Astrocyte (in vitro differentiated cells and primary cell): ENCODE measurements around the gene UBTD2. TPM values are rescaled to one million over a fixed set of nuclear protein-coding genes. Genes with fewer than 3 reads are reported as not detected.

ENCODE experiments used
- DNase-seq: peaks from one replicate; pipeline ENCODE4 v3.0.0-alpha.2; 2010; ENCODE audit warnings: low read depth
- FAIRE-seq: peaks from 2 replicates; lab custom pipeline; 2011; peaks lifted over from hg19 to GRCh38; lab: Jason Lieb, UNC
- H2AFZ ChIP-seq: 2 replicates; pipeline ENCODE4 v1.6.0; 2012; ENCODE audit warnings: low read depth, low read length, inconsistent platforms
- H3K27ac ChIP-seq: 2 replicates; pipeline ENCODE4 v1.5.1; 2011; ENCODE audit warnings: low read depth, low read length, inconsistent platforms
- H3K27me3 ChIP-seq: 2 replicates; pipeline ENCODE4 v1.6.0; 2011; ENCODE audit warnings: low read length, inconsistent platforms; ENCODE audit not compliant: insufficient read depth
- H3K36me3 ChIP-seq: 2 replicates; pipeline ENCODE4 v1.5.1; 2011; ENCODE audit warnings: low read length, inconsistent platforms; ENCODE audit not compliant: insufficient read depth
- H3K4me1 ChIP-seq: 2 replicates; pipeline ENCODE4 v1.5.1; 2011; ENCODE audit warnings: low read length, inconsistent platforms; ENCODE audit not compliant: insufficient read depth
- H3K4me2 ChIP-seq: 2 replicates; pipeline ENCODE4 v1.6.0; 2012; ENCODE audit warnings: low read length, inconsistent platforms
- H3K4me3 ChIP-seq: 2 replicates; pipeline ENCODE4 v1.5.1; 2011; ENCODE audit warnings: low read depth, mild to moderate bottlenecking, low read length, inconsistent platforms; ENCODE audit not compliant: insufficient read depth
- H3K79me2 ChIP-seq: 2 replicates; pipeline ENCODE4 v1.6.0; 2012; ENCODE audit warnings: mild to moderate bottlenecking, low read length, inconsistent platforms; ENCODE audit not compliant: insufficient read depth
- H3K9ac ChIP-seq: 2 replicates; pipeline ENCODE4 v1.6.0; 2012; ENCODE audit warnings: mild to moderate bottlenecking, low read length, inconsistent platforms
- H3K9me3 ChIP-seq: 2 replicates; pipeline ENCODE4 v1.5.1; 2012; ENCODE audit warnings: low read depth, mild to moderate bottlenecking, low read length, inconsistent platforms; ENCODE audit not compliant: insufficient read depth
- H4K20me1 ChIP-seq: 2 replicates; pipeline ENCODE4 v1.6.0; 2012; ENCODE audit warnings: low read length, inconsistent platforms; ENCODE audit not compliant: insufficient read depth
- H3K27ac Mint-ChIP-seq: one replicate; pipeline ENCODE4 v1.8.0; 2021; ENCODE audit warnings: mild to moderate bottlenecking, mixed read lengths; ENCODE audit not compliant: unreplicated experiment
- H3K27me3 Mint-ChIP-seq: one replicate; pipeline ENCODE4 v1.8.0; 2021; ENCODE audit warnings: low read depth, mixed read lengths; ENCODE audit not compliant: unreplicated experiment
- H3K36me3 Mint-ChIP-seq: one replicate; pipeline ENCODE4 v1.8.0; 2021; ENCODE audit warnings: low read depth, mixed read lengths; ENCODE audit not compliant: unreplicated experiment
- H3K4me1 Mint-ChIP-seq: one replicate; pipeline ENCODE4 v1.8.0; 2021; ENCODE audit warnings: low read depth, mixed read lengths; ENCODE audit not compliant: unreplicated experiment
- H3K4me3 Mint-ChIP-seq: one replicate; pipeline ENCODE4 v1.8.0; 2021; ENCODE audit warnings: mild to moderate bottlenecking, moderate library complexity, mixed read lengths; ENCODE audit not compliant: unreplicated experiment
- H3K9me3 Mint-ChIP-seq: one replicate; pipeline ENCODE4 v1.8.0; 2021; ENCODE audit warnings: mild to moderate bottlenecking, mixed read lengths; ENCODE audit not compliant: unreplicated experiment
- EZH2 ChIP-seq: IDR thresholded peaks from 2 replicates; pipeline ENCODE4 v1.6.1; 2012; ENCODE audit warnings: mild to moderate bottlenecking, low read length, inconsistent platforms; ENCODE audit not compliant: insufficient read depth
- total RNA-seq: library from RNA; stranded (reverse); gene quantifications from 2 replicates; pipeline ENCODE4 v1.2.1, GENCODE V29; 2021
- TF ChIP-seq, protein P1 (sequence below): IDR thresholded peaks from 2 replicates; pipeline ENCODE4 v1.5.1; 2011; ENCODE audit warnings: low read depth, mild to moderate bottlenecking, inconsistent platforms, low read length, moderate library complexity; ENCODE audit not compliant: insufficient read depth

The UBTD2 gene
- total RNA-seq, 1 donor from 2014 or later: 34.2 TPM

DNA sequence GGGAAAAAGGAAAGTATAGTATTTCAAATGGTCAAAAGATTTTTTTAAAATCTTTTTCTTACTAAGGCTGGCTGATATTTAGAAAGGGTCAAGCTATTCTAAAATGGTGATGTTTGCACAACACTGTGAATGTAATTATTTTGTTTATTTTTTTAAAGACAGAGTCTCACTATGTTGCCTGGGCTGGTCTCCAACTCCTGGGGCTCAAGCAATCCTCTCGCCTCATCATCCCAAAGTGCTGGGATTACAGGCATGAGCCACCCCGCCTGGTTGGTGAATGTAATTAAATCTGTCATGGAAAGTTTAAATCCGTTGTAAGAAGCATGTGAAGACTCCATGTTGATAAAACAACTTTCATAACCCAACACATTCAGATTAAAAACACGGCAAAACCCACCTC is 2.6 kb downstream of the UBTD2 start:
- no peak for TF ChIP-seq EZH2
- TF ChIP-seq, protein P1, sequence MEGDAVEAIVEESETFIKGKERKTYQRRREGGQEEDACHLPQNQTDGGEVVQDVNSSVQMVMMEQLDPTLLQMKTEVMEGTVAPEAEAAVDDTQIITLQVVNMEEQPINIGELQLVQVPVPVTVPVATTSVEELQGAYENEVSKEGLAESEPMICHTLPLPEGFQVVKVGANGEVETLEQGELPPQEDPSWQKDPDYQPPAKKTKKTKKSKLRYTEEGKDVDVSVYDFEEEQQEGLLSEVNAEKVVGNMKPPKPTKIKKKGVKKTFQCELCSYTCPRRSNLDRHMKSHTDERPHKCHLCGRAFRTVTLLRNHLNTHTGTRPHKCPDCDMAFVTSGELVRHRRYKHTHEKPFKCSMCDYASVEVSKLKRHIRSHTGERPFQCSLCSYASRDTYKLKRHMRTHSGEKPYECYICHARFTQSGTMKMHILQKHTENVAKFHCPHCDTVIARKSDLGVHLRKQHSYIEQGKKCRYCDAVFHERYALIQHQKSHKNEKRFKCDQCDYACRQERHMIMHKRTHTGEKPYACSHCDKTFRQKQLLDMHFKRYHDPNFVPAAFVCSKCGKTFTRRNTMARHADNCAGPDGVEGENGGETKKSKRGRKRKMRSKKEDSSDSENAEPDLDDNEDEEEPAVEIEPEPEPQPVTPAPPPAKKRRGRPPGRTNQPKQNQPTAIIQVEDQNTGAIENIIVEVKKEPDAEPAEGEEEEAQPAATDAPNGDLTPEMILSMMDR: no peak
- Histone ChIP-seq H3K27me3 (no peaks in the 10 kb centered on the region), H3K9ac (no peak overlapping the region), H4K20me1 (peaks cover 68% of the 10 kb centered on the region), H3K4me1 (peaks cover 14% of the 10 kb centered on the region), H3K4me2 (peak overlapping the region; percentile 94), H3K79me2 (peaks cover 75% of the 10 kb centered on the region), H3K36me3 (no peaks in the 10 kb centered on the region), H3K27ac (no peak overlapping the region), H3K4me3 (peak overlapping the region; percentile 88), H2AFZ (no peak overlapping the region), H3K9me3 (no peaks in the 10 kb centered on the region)
- H3K4me1 Mint-ChIP-seq: peaks cover 9% of the 10 kb centered on the region
- H3K36me3 Mint-ChIP-seq: peaks cover 3% of the 10 kb centered on the region
- H3K27ac Mint-ChIP-seq: no peak overlapping the region
- FAIRE-seq (no peak), DNase-seq (peak; percentile 39)
- peak overlapping the region; percentile 97 for H3K4me3 Mint-ChIP-seq
- H3K27me3 Mint-ChIP-seq: no peaks in the 10 kb centered on the region
- no peaks in the 10 kb centered on the region for H3K9me3 Mint-ChIP-seq

DNA sequence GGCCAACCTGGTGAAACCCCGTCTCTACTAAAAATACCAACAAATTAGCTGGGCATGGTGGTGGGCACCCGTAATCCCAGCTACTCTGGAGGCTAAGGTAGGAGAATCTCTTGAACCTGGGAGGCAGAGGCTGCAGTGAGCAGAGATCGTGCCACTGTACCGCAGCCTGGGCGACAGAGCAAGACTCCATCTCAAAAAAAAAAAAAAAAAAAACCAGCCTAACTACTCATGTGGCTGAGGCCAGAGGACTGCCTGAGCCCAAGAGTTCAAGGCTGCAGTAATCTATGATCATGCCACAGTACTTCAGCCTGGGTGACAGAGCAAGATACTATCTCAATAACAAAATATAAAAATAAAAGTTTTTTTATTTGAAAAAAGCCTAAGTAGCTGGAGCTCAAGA is 3.2 kb downstream of the UBTD2 start:
- no peak overlapping the region for H3K27ac ChIP-seq
- peaks cover 74% of the 10 kb centered on the region for H4K20me1 ChIP-seq
- H3K27ac Mint-ChIP-seq: no peak overlapping the region
- no peak overlapping the region for H3K4me2 ChIP-seq
- peaks cover 14% of the 10 kb centered on the region for H3K4me1 ChIP-seq
- H3K4me3 ChIP-seq: no peak overlapping the region
- no peak overlapping the region for H2AFZ ChIP-seq
- H3K36me3 Mint-ChIP-seq: peaks cover 5% of the 10 kb centered on the region
- H3K79me2 ChIP-seq: peaks cover 81% of the 10 kb centered on the region
- DNase-seq (no peak), FAIRE-seq (no peak)
- no peaks in the 10 kb centered on the region for H3K9me3 Mint-ChIP-seq
- no peak overlapping the region for H3K9ac ChIP-seq
- no peaks in the 10 kb centered on the region for H3K9me3 ChIP-seq
- H3K36me3 ChIP-seq: no peaks in the 10 kb centered on the region
- TF ChIP-seq EZH2: no peak
- TF ChIP-seq, protein P1: no peak
- no peak overlapping the region for H3K4me3 Mint-ChIP-seq
- peaks cover 12% of the 10 kb centered on the region for H3K4me1 Mint-ChIP-seq
- H3K27me3 ChIP-seq: no peaks in the 10 kb centered on the region
- no peaks in the 10 kb centered on the region for H3K27me3 Mint-ChIP-seq

DNA sequence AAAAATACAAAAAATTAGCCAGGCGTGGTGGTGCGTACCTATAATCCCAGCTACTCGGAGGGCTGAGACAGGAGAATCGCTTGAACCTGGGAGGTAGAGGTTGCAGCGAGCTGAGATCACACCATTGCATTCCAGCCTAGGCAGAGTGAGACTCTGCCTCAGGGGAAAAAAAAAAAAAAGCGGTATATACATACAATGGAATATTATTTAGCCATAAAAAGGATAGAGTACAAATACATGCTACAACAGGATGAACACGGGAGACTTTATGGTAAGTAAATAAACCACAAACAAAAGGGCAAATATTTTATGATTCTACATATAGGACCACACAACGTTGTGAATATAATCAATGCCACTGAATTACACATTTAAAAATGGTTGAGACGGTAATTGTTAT is 5.2 kb downstream of the UBTD2 start:
- DNase-seq (no peak), FAIRE-seq (no peak)
- peaks cover 93% of the 10 kb centered on the region for H4K20me1 ChIP-seq

More for the DNA sequence above, 5.2 kb downstream of the UBTD2 start:
- no peaks in the 10 kb centered on the region for H3K27me3 ChIP-seq
- no peak for TF ChIP-seq EZH2
- TF ChIP-seq, protein P1: no peak
- no peak overlapping the region for H3K4me3 ChIP-seq
- peaks cover 99% of the 10 kb centered on the region for H3K79me2 ChIP-seq
- H3K4me1 Mint-ChIP-seq: peaks cover 13% of the 10 kb centered on the region
- no peaks in the 10 kb centered on the region for H3K9me3 ChIP-seq
- H3K4me2 ChIP-seq: no peak overlapping the region
- peaks cover 5% of the 10 kb centered on the region for H3K36me3 Mint-ChIP-seq
- H3K27ac Mint-ChIP-seq: no peak overlapping the region
- H3K9me3 Mint-ChIP-seq: no peaks in the 10 kb centered on the region
- no peak overlapping the region for H3K4me3 Mint-ChIP-seq
- no peaks in the 10 kb centered on the region for H3K36me3 ChIP-seq
- no peak overlapping the region for H3K9ac ChIP-seq
- H3K27ac ChIP-seq: no peak overlapping the region
- H3K27me3 Mint-ChIP-seq: no peaks in the 10 kb centered on the region
- H3K4me1 ChIP-seq: peaks cover 7% of the 10 kb centered on the region
- no peak overlapping the region for H2AFZ ChIP-seq
